Measurements from ENCODE around the gene DNMT3B.
"Not testable (repeated sequence)": the region's sequence is repeated elsewhere in the genome, so short reads cannot be mapped to it uniquely, and the experiment has no call there.

DNMT3B gene

GRCh38 chr20:32763202-32764004, 1.2 kb downstream of the DNMT3B start:
- DNase-seq: no peak

DNA sequence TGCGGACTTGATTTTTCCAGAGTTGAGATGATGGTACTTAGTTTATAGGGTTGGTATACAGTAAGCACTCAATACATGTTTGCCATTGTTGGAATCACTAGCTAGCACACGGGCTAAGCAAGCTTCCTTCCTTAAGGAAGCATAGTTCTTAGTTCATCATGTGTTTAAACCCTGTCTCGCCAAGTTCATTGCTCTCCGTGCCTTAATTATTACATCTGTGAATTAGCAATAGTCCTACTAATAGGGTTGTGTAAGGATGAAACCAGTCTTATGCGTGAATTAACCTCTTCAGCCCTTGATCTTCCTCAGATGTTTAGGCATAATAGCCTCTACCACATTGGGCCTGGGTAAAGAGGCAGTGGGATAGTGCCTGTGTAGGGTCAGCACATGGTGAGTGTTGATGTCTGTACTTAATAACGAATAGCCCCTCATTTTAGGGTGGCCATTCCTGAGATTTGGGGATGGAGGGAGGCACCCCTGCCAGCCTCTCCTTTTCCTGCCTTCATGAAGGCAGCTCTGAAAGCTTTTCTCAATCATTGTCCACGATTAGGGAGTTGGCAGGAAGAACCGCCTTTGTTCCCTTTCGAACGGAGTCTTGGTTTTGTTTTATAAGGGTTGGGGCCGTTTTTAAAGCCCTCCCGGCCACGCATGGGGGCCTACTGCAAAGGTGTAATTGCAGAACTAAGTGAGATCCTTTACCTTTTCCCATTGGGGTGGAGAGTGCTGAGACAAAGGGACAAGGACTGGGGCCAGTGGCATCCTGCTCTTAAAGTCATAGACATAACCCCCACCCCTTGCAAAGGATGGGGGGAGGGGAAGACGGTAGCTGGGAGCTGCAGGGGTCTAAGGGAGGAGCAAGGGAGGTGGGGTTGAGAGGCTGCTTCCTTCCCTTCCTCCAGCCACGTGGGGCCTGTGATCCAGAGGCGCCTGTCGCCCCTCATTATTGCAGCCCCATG, 2.1 kb downstream of the DNMT3B start:
- DNase-seq: no peak

DNA sequence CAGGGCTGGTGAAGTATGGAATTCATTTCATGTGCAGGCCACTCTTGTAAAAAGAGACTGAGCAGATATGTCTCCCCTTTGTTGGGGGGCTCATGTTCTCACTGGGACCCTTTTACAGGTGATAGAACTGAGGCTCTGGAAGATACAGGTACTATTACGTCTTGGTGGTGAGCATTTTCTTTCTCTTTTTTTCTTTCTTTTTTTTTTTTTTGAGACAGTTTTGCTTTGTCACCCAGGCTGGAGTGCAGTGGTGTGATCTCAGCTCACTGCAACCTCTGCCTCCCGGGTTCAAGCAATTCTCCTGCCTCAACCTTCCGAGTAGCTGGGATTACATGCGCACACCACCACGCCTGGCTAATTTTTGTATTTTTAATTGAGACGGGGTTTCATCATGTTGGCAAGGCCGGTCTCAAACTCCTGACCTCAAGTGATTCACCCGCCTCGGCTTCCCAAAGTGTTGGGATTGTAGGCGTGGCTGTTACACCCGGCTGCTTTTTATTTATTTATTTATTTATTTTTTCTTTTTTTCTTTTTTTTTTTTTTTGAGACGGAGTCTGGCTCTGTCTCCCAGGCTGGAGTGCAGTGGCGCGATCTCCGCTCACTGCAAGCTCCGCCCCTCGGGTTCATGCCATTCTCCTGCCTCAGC, 3.2 kb downstream of the DNMT3B start:
- DNase-seq: not testable (repeated sequence)

DNA sequence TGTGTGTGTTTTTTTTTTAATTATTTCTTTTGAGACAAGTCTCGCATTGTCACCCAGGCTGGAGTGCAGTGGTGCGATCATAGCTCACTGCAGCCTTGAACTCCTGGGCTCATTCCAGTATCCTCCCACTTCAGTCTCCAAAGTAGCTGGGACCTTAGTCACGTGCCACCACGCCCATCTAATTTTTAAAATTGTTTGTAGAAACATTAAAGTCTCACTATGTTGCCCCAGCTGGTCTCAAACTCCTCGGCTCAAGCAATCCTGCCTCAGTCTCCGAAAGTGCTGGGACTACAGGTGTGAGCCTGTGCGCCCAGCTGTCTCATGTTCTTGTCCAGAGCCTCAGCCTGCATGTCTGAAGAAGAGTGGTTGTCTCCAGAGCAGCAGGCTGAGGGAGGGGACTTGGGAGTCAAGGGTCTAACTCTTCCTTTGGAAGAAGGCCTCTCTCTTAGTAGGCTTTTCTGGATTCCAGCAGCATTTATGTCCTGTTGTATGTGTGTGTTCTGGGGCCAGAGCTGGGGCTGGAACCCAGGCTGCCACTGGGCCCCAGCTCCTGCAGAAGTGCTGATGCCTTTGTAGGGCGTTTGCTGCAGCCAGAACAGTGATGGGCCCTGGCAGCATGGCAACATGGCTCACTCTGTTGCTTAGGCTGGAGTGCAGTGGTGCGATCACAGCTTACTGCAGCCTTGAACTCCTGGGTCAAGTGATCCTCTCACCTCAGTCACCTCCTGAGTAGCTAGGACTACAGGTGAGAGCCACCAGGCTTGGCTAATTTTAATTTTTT, 5.4 kb downstream of the DNMT3B start:
- no peak for DNase-seq

- DNase-seq: no peak
Measured at GRCh38 chr20:32772046-32772445, 9.9 kb downstream of the DNMT3B start.

DNA sequence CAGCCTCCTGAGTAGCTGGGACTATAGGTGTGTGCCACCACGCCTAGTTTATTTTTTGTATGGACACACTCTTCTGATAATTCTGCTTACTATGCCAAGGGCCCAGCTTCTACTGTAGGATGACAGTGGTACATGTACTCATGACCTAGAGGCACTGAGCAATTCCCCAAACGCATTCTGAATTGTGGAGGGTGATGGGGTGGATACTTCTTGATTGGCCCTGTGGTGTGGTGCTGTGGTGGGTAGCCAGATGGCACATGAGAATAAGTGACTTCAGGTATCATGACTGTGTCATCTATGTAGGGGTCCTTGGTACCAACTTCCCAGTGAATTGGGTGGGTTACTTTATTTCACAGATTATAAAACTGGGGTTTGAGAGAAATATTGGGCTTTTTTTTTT, 11.0 kb downstream of the DNMT3B start:
- no peak for DNase-seq

DNA sequence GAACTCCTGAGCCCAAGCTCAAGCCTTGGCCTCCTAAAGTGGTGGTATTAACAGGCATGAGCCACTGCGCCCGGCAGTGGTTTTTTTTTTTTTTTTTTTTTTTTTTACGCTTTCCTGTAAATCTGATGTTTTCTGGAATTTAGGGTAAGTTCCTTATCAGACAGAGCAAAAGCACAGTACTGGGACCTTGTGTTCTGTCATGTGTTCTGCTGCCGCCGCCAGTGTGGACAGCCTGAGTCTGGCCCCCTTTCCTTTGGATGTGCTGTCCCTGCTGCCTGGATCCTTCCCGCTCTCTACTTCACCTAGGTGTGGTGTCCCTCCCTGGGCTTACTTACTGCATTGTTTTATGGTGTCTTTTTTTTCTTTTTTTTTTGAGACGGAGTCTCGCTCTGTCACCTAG, 11.7 kb downstream of the DNMT3B start:
- DNase-seq: no peak

DNA sequence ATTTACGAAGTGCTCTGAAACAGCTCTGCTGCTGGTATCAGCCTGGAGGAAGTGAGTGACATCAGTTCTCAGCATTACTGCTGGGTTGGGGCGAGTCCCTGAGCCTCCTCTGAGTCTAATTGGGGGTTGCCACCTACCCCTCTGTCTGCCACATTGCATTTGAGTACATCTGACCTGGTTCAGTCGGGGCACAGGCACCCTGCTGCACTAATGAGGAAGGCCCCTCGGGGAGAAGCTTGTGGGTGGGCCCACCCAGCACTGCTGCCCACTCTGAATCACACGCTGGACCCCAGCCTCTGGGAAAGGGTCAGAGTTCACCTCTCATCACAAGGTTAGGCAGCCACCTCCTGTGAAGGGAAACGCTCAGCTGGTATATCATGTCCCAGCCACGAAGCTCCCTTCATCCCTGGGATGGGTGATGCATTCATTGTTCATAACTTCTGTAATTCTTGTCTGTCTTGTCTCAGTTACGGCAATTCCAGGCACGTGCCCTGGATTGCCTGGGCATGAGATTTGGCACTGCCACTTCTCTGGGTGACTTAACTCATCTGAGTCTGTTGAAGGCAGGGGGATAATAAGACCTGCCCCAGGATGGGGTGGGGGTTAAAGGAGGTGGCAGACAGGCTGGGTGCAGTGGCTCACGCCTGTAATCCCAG, 13.3 kb downstream of the DNMT3B start:
- no peak for DNase-seq

GRCh38 chr20:32777177-32777956, 15.2 kb downstream of the DNMT3B start:
- DNase-seq: no peak

- DNase-seq: no peak
Measured at GRCh38 chr20:32779500-32780211, 17.5 kb downstream of the DNMT3B start.

- no peak for DNase-seq
Measured at GRCh38 chr20:32780278-32780677, 18.1 kb downstream of the DNMT3B start.

DNA sequence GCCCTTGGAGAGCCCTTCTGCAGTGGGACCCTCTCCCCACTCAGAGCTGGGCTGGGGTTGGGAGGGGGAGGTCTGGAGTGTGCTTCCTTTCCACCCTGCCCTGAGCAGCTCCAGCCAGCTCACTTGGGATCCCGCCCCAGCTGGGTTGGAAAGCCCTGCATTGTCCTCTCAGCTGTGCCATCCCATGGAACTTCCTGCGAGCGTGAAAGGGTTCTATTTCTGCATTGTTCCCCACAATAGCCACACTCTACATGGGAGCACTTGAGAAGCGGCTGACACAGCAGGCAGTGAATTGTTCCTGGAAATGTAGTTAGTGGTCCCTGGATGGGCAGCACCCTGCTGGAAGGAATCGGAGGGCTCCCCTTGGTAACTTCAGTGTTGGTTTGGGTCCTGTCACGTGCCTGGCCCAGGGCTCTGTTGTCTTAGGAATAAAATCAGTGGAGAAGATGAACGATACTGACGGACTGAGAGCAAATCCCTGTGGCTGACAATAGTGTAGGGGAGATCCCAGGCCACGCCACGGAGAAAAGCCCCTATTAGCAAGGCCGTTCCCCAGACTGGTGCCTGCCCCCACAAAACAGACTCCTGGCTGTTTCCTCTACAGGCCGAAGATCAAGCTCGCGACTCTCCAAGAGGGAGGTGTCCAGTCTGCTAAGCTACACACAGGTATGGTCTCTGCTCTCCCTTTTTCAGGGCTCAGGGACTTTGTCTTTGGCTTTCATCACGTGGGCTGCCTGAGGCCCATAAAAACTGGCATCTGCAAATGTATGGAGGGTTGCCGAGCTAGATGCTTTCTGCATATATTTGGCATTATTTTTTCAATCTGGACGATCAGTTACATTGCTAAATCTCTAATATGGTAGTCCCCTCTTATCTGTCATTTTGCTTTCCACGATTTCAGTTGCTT, 18.8 kb downstream of the DNMT3B start:
- DNase-seq: no peak

DNA sequence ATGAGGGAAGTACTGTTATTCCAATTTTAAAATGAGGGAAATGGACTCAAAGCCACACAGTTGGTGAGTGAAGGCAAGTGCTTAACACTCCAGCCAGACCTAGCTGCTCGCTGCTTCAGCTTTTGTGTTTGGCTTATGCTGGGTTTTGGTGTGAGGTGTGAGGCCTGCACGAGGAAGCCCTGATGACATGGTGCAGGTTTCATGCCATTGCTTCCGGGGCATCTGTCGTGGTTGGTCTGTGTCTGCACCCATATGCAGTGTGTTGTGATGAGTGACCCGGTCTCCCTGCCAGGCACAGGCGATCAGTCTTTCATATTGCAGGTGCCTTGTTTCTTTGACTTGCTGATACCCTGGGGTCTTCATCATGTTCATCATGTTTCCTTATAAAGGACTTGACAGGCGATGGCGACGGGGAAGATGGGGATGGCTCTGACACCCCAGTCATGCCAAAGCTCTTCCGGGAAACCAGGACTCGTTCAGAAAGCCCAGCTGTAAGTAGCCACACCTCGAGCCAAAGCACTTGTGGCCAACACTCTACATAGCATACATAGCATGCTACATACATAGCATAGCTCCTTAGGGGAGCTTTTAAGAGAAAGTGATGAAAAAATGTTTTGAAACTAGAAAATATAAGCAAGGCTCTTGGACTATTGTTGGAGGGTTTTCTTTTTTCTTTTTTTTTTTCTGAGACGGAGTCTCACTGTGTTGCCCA, 22.3 kb downstream of the DNMT3B start:
- DNase-seq: no peak

- DNase-seq: no peak
Measured at GRCh38 chr20:32786059-32786760, 24.0 kb downstream of the DNMT3B start.

DNA sequence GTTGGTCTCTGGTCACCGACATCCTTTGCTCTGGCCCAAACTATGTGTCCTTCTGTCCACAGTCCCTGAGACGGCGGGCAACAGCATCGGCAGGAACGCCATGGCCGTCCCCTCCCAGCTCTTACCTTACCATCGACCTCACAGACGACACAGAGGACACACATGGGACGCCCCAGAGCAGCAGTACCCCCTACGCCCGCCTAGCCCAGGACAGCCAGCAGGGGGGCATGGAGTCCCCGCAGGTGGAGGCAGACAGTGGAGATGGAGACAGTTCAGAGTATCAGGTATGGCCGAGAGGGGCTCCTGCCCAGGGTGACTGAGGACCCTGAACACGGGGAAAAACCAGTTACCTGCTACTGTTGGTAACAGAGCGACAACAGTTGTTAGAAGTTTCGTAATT, 25.0 kb downstream of the DNMT3B start:
- no peak for DNase-seq

GRCh38 chr20:32789896-32790750, 27.9 kb downstream of the DNMT3B start:
- no peak for DNase-seq

GRCh38 chr20:32790751-32791057, 28.5 kb downstream of the DNMT3B start:
- DNase-seq: no peak

Measured in activated gamma-delta T cell (primary cell).